A549 (cell line): ENCODE results near the gene EFCAB8.

Source experiments
- EP300 ChIP-seq, 2 experiments: fragments of >200 bp; sonication (Bioruptor Twin); formaldehyde crosslinking; IDR thresholded peaks; 2 replicates in 1 of 2; 3 replicates in 1 of 2; pipeline ENCODE4 v1.6.1; 2016 to 2017
- POLR2A ChIP-seq: IDR thresholded peaks from 2 replicates; pipeline ENCODE4 v1.6.1; 2012; ENCODE audit warnings: mild to moderate bottlenecking, low read length
- RAD21 ChIP-seq, 2 experiments: fragments of >200 bp in 1 of 2; sonication (Bioruptor Twin) in 1 of 2; formaldehyde crosslinking in 1 of 2; IDR thresholded peaks in 1 of 2; conservative IDR thresholded peaks in 1 of 2; 2 replicates in 1 of 2; 3 replicates in 1 of 2; pipeline ENCODE4 v1.6.1; 2012 to 2018; ENCODE audit warnings: inconsistent platforms in 1 of 2
- REST ChIP-seq: fragments of 200-600 bp; sonication (generic); IDR thresholded peaks from 2 replicates; pipeline ENCODE4 v1.6.1; 2016; ENCODE audit warnings: antibody characterized with exemption, mild to moderate bottlenecking, moderate library complexity
- SMC3 ChIP-seq: fragments of >200 bp; sonication (Bioruptor Twin); formaldehyde crosslinking; IDR thresholded peaks from 3 replicates; pipeline ENCODE4 v1.6.1; 2018; ENCODE audit warnings: inconsistent platforms

GRCh38 chr20:32929162-32929561 lies 70.4 kb downstream of the EFCAB8 start:
- TF ChIP-seq RAD21 (conservative IDR thresholded peaks at IDR 0.05 in 1 of 2, IDR thresholded peaks at IDR 0.05 in 1 of 2) (no peak), POLR2A (no peak), REST (no peak), SMC3 (no peak), EP300 (IDR thresholded peaks at IDR 0.05) (no peak)
